HepG2 (cell line): Measurements from ENCODE around the gene BMERB1.
"Not testable (repeated sequence)": the region's sequence is repeated elsewhere in the genome, so short reads cannot be mapped to it uniquely, and the experiment has no call there.

Experiments used
- EZH2 ChIP-seq: conservative IDR thresholded peaks from 2 replicates; pipeline ENCODE4 v1.6.1; 2012; ENCODE audit warnings: mild to moderate bottlenecking, low read depth, low read length, moderate library complexity
- TF ChIP-seq, protein P1 (sequence below): sonication (generic); formaldehyde crosslinking; IDR thresholded peaks from 2 replicates; pipeline ENCODE4 v1.5.0; 2020; ENCODE audit warnings: mild to moderate bottlenecking, missing genetic modification reagents, moderate library complexity

- TF ChIP-seq EZH2 = not testable (repeated sequence)
- TF ChIP-seq, protein P1, sequence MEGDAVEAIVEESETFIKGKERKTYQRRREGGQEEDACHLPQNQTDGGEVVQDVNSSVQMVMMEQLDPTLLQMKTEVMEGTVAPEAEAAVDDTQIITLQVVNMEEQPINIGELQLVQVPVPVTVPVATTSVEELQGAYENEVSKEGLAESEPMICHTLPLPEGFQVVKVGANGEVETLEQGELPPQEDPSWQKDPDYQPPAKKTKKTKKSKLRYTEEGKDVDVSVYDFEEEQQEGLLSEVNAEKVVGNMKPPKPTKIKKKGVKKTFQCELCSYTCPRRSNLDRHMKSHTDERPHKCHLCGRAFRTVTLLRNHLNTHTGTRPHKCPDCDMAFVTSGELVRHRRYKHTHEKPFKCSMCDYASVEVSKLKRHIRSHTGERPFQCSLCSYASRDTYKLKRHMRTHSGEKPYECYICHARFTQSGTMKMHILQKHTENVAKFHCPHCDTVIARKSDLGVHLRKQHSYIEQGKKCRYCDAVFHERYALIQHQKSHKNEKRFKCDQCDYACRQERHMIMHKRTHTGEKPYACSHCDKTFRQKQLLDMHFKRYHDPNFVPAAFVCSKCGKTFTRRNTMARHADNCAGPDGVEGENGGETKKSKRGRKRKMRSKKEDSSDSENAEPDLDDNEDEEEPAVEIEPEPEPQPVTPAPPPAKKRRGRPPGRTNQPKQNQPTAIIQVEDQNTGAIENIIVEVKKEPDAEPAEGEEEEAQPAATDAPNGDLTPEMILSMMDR (CRISPR knock-in tag) = not testable (repeated sequence)
Observed at GRCh38 chr16:15388060-15388459, 46.3 kb upstream of the BMERB1 start.
